GM19035 (cell line): ENCODE data around the gene NCMAP.
"Not testable (repeated sequence)": the region's sequence is repeated elsewhere in the genome, so short reads cannot be mapped to it uniquely, and the experiment has no call there.

ENCODE experiments used
- ATAC-seq: cut with Tn5 transposase; IDR thresholded peaks from one replicate; pipeline ENCODE4 v1.9.1; 2021; ENCODE audit not compliant: unreplicated experiment

NCMAP gene

DNA sequence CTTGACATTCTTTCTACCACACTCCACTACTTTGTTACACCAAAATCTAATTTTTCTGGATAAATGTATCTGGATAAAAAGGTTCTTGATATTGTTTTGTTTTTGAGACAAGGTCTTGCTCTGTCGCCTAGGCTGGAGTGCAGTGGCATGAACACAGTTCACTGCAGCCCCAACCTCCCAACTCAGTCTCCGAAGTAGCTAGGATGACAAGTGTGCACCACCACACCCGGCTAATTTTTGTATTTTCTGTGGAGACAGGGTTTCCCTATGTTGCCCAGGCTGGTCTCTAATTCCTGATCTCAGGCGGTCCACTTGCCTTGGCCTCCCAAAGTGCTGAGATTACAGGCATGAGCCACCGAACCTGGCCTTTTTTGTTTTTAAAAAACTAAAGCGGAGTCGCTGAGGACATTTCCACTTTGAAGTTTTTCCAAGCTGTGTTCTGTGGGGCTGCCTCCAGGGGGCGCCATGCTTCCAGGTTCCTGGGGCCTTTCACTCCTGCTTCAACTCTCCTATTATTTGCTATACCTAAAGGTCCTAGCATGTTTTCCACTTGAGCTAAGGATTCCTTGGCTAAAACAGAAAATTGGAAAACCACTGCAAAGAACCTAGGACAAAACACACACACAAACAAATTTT, 14.1 kb upstream of the NCMAP start:
- no peak for ATAC-seq

- ATAC-seq, result no peak
Measured at GRCh38 chr1:24544239-24544638, 11.6 kb upstream of the NCMAP start.

GRCh38 chr1:24545662-24546061, 10.2 kb upstream of the NCMAP start:
- no peak for ATAC-seq

DNA sequence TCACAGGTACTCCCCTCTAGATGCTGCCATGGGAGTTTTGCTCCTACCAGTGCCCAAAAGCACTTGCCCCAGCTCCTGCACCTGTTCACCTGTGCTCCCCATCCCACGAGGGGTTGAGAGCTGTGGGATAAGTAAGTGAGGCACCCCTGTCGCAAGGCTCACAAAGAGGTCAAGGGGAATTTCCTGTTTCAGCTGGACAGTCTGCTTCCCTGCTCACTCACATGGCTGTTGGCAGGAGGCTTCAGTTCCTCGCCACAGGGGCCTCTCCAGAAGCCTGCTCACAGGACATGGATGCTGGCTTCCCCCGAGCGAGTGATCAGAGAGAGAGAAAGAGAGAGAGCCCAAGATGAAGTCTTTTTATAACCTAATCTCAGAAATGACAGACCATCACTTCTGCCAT, 8.7 kb upstream of the NCMAP start:
- no peak for ATAC-seq

DNA sequence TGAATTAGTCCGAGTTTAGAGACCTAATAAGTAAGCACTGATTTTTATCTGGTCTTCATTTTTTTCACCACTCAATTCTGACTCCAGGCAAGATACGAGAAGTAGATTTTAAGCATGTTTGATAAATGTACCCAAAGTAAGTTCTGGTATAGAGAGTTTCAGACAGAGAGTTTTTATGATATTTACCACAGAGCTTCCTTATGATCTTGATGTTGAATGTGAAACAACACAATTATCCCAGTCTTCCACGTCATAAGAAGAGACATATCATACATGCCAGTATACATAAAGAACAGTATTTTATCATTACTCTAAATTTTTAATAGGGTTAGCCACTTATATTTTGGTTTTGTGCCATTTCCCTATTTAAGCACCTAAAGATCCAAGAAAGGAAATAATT, 7.8 kb upstream of the NCMAP start:
- no peak for ATAC-seq

DNA sequence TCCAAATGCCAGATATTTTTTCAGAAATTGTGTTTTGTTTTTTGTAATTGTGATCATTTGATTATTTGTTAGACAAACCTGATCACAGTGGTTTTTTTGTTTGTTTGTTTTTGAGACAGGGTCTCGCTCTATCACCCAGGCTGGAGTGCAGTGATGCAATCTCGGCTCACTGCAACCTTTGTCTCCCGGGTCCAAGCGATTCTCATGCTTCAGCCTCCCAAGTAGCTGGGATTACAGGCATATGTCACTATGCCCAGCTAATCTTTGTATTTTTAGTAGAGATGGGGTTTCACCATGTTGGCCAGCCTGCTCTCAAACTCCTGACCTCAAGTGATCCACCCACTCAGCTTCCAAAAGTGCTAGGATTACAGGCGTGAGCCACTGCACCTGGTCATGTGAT, 6.7 kb upstream of the NCMAP start:
- ATAC-seq, result not testable (repeated sequence)

DNA sequence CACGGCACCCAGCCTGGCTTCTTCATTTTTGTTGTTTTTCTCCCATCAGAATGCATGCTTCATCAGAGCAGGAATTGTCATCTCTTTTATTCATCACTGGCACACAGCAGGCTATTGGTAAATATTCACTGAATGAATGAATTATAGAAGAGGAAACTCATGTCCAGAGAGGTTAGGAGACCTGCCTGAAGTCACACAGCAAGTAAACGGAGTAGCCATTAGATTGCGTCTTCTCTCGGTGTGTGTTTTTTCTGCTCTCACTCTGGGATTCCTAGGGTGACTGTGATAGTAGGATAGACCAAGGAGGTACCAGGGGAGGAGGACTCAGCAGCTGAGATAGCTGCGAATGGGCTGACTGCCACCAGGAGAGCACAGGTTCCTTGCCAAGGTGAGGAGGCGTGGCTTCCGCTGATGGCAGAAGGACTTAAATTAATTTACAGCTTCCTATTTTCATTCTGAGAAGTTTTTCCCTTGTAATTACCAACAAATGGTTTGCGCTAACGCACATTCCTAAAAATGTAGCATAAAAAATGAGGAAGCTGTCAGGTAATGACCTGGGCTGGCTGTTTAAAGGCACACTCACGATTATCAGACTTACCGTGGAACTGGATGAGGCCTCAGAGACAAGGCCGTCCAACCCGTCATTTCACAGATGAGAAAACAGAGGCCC, 4.5 kb upstream of the NCMAP start:
- no peak for ATAC-seq

DNA sequence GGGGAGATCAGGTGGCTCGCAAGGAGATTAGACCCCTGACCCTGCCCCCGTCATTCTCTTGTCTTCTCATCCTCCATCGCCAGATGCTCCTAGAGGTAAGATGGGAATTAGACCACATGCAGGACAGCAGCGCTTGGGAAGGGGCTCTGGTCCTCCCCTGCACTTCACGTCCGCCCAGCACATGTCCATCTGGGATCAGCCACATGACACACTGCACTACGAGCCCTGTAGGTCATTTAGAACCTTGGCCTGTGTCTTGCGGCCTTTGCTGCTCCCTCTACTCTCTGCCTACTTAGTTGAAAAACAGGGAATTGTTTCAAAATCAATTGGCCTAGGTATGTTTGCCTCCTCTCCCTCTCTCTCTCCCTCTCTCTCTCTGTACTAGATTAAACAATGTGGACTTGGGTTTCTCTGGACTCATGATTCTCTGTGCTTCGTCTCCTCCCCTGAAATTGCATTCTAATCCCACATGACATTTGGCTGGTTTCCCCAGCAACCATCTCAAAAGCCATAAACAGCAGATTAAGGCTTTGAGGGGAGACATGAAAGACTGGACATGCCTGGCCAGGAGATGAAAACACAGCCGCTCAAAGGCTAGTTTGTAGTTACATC, 3.8 kb upstream of the NCMAP start:
- no peak for ATAC-seq

DNA sequence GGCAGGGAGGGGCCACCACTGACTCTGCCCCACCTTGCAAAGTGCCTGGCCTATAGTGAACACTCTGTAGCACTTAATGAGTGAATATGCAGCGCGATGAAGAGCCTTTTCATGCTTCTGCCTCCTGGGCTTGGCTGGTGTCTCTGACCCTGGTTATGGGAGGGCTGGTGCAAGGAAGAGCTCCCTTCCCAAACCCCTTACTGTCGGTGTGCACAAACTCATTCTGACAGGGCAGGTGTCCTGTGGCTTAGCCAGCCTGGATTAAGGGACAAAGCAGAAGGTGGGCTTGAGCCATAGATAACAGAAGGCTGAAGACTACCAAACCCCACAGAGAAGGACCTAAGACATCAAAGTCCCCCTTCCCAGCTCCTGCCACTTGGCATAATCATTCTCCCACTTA, 2.0 kb upstream of the NCMAP start:
- ATAC-seq, result no peak

GRCh38 chr1:24554714-24555113, 1.2 kb upstream of the NCMAP start:
- no peak for ATAC-seq

- no peak for ATAC-seq
Measured at GRCh38 chr1:24556414-24556795, 518 bp downstream of the NCMAP start.

- no peak for ATAC-seq
Measured at GRCh38 chr1:24557220-24557619, 1.3 kb downstream of the NCMAP start.

- no peak for ATAC-seq
Measured at GRCh38 chr1:24557711-24558131, 1.8 kb downstream of the NCMAP start.

DNA sequence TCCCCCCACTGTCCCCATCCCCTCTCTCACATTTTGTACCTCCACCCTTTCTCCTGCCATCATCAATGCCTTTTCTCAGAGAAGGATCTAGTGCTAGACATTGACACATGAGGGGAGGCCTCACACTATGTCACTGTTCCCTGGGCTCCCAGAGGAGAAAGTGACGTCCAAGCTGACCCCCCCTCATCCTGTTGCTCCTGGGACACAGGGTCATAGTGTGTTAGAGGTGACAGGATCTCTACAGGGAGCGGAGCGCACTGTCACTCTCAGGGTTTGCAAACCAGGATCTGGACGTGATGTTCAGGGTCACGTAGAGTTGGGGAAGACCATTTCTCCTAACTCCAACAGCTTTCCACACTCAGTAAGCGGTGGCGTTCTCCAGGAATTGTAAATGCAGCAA, 2.6 kb downstream of the NCMAP start:
- ATAC-seq, result no peak

GRCh38 chr1:24558902-24559791, 3.3 kb downstream of the NCMAP start:
- no peak for ATAC-seq

DNA sequence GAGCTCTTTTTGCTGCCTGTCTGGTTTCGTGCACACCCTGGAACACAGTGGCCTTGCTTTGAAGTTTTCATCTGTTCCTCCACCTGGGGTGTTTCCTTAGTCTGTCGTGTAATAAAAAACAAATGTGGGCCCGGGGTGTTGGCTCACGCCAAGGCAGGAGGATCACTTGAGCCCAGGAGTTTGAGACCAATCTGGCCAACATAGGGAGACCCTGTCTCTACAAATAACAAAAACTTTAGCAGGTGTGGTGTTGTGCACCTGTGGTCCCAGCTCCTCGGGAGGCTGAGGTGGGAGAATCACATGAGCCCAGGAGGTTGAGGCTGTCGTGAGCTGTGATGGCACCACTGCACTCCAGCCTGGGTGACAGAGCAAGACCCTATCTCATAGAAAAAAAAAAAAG, 4.5 kb downstream of the NCMAP start:
- ATAC-seq, result no peak

DNA sequence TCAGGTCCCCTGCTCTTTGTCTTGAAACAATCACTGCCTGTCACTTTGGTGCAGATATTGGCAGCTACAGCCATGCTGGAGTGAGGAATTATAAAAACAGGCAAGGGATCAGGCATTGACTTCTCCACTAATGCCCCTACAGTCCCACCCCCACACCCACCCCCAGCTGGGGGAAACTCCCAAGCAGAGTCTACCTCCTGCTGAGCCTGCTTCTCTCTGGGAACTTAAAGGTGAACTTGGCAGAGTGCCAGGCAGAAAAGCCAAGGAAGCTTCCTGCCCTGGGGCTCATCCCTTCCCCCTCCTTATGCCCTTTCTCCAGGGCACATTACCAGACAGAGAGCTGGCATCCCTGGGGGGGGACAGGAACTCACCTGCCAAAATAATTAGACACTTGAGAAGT, 6.7 kb downstream of the NCMAP start:
- no peak for ATAC-seq

DNA sequence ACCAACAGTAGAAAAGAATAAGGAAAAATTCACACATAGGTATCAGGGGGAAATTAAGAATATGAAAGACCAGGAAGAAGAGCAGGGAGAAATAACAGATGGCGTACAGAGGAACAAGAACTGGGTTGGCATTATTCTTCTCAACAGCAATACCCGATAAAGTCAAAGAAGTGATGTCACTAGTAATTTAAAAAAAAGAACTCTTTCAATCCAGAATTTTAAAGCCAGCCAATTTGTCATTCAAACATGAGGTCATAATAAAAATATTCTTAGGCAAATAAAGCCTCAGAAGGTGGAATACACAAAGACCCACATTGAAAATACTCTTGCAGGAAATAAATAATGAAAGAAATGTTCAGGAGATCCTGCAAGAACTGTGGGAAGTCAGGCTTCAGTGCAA, 8.8 kb downstream of the NCMAP start:
- ATAC-seq, result no peak

DNA sequence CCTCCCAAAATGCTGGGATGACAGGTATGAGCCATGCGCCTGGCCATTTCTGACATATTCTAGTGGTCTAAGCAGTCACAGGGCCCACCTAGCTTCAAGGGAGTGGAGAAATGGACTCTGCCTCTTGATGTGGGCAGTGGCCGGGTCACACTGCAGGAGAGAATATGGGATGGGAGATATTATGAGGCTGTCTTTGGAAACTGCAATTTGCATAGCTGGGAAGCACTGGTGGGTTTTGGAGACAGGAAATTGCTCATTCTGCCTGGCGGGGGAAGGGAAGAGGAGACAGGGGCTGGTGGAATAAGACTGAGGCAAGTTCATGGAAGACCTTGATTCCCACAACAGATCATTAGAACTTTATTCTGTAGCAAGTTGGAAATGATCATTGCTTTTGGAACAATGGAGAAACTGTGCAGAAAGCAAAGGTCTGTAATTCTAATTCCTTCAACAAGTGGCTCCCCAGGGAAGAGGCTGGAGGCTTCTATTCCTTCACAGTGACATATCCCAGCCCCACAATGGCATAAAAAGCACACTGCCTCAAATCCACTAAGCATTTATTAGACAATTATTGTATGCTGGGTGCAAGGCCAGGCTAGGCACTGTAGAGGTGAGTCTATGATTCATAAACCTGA, 10.5 kb downstream of the NCMAP start:
- ATAC-seq, result no peak

- no peak for ATAC-seq
Measured at GRCh38 chr1:24567792-24568388, 12.0 kb downstream of the NCMAP start.

DNA sequence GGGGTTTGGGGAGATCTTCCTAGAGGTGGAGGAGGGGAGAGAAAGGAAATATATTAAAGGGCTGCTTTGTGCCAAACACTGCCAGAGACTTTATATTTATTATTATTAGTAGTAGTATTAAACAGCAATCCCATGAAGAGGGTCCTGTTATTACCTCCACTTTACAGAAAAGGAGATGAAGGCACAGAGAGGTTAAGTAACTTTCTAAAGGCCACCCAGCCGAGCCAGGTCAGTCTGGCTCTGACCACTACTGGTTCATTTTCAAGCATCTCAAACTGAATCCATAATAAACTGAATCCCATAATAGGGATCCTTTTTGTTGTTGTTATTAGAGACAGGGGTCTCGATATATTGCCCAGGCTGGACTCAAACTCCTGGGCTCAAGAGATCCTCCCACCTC, 12.6 kb downstream of the NCMAP start:
- ATAC-seq, result no peak
